HepG2 (cell line): ENCODE data around the gene DPH5. TPM values are rescaled to one million over a fixed set of nuclear protein-coding genes. Genes with fewer than 3 reads are reported as not detected.

Source experiments
- ATAC-seq: fragments of 200-7000 bp; cut with Tn5 transposase; 3 replicates; pipeline ENCODE4 v1.9.1; 2020; ENCODE audit warnings: mild to moderate bottlenecking, moderate library complexity
- BruUV-seq: library from RNA; stranded (reverse); fragments of 400-500 nt; replicated peaks from 2 replicates; lab custom pipeline; 2021; lab: Mats Ljungman, UMichigan
- CTCF ChIA-PET: fragments of 300-600 bp; formaldehyde crosslinking; extraction: SDS; loops from one replicate; lab custom pipeline; 2021; ENCODE audit warnings: low total read pairs, inconsistent platforms, low intra/inter-chr PET ratio; lab: Yijun Ruan, JAX
- POLR2A ChIA-PET: fragments of 350-600 bp; sonication (Branson Sonifier 250); formaldehyde crosslinking; loops from one replicate; lab custom pipeline; 2020; ENCODE audit warnings: antibody characterized with exemption, inconsistent platforms; lab: Yijun Ruan, JAX
- DNase-seq: peaks from one replicate; pipeline ENCODE4 v3.0.0-alpha.2; 2015; ENCODE audit warnings: low spot score
- FAIRE-seq: peaks from 3 replicates; lab custom pipeline; 2011; peaks lifted over from hg19 to GRCh38; lab: Jason Lieb, UNC
- H2AFZ ChIP-seq: one replicate; pipeline ENCODE4 v1.6.1; 2011; ENCODE audit warnings: low read length, inconsistent platforms
- H3K27ac ChIP-seq: fragments of 300-600 bp; 3 replicates; pipeline ENCODE4 v1.8.0; 2011; ENCODE audit warnings: mixed run types, mild to moderate bottlenecking, mixed read lengths, low read length, inconsistent platforms; ENCODE audit not compliant: insufficient read depth; ENCODE audit errors: extremely low read length
- H3K27me3 ChIP-seq, 2 experiments: fragments of 200-600 bp in 1 of 2; 2 replicates in 1 of 2; 3 replicates in 1 of 2; pipeline versions ENCODE4 v1.6.0 to v1.8.0; 2011; ENCODE audit warnings: low read length in 2 of 2, mild to moderate bottlenecking in 2 of 2, moderate library complexity in 2 of 2, inconsistent platforms in 1 of 2; ENCODE audit not compliant: insufficient read depth in 2 of 2, control insufficient read depth in 1 of 2
- H3K36me3 ChIP-seq, 2 experiments: fragments of 200-600 bp in 1 of 2; replicated peaks in 1 of 2; 2 replicates in 1 of 2; 3 replicates in 1 of 2; pipeline versions ENCODE4 v1.5.1 to v1.8.0; 2011; ENCODE audit warnings: low read length in 2 of 2, inconsistent platforms in 1 of 2; ENCODE audit not compliant: insufficient read depth in 2 of 2, control insufficient read depth in 1 of 2
- H3K4me1 ChIP-seq: 2 replicates; pipeline ENCODE4 v1.5.1; 2012; ENCODE audit warnings: low read length, inconsistent platforms; ENCODE audit not compliant: insufficient read depth
- H3K4me2 ChIP-seq: 2 replicates; pipeline ENCODE4 v1.6.0; 2011; ENCODE audit warnings: low read depth, low read length, inconsistent platforms
- H3K4me3 ChIP-seq, 3 experiments: fragments of 200-600 bp in 1 of 3; sonication (generic), shearing (Covaris generic) in 1 of 3; replicated peaks in 1 of 3; 2 replicates each; pipeline ENCODE4 v1.5.1; 2011 to 2016; ENCODE audit warnings: low read length in 3 of 3, inconsistent platforms in 2 of 3, low read depth in 2 of 3, mild to moderate bottlenecking in 2 of 3, control low read depth in 1 of 3, mixed read lengths in 1 of 3; ENCODE audit not compliant: insufficient read depth in 1 of 3
- H3K79me2 ChIP-seq: one replicate; pipeline ENCODE4 v1.6.1; 2011; ENCODE audit warnings: low read length, inconsistent platforms; ENCODE audit not compliant: insufficient read depth
- H3K9ac ChIP-seq: 2 replicates; pipeline ENCODE4 v1.6.0; 2011; ENCODE audit warnings: mild to moderate bottlenecking, low read depth, low read length, inconsistent platforms; ENCODE audit not compliant: insufficient read depth
- H3K9me3 ChIP-seq: 2 replicates; pipeline ENCODE4 v1.5.1; 2012; ENCODE audit warnings: mild to moderate bottlenecking, low read length
- H4K20me1 ChIP-seq: 2 replicates; pipeline ENCODE4 v1.6.0; 2011; ENCODE audit warnings: inconsistent platforms, mild to moderate bottlenecking, low read length, moderate library complexity; ENCODE audit not compliant: insufficient read depth
- ATF3 ChIP-seq: sonication (generic); formaldehyde crosslinking; IDR thresholded peaks from 2 replicates; pipeline ENCODE4 v1.4.0; 2020; ENCODE audit warnings: missing genetic modification reagents
- BRF2 ChIP-seq: sonication (generic); formaldehyde crosslinking; IDR thresholded peaks from 2 replicates; pipeline ENCODE4 v1.8.1; 2022; ENCODE audit warnings: mild to moderate bottlenecking, missing genetic modification reagents
- ESRRA ChIP-seq: sonication (generic); formaldehyde crosslinking; IDR thresholded peaks from 2 replicates; pipeline ENCODE4 v1.5.1; 2020; ENCODE audit warnings: mild to moderate bottlenecking, low read depth, missing genetic modification reagents
- HNRNPUL1 ChIP-seq: fragments of 200-400 bp; formaldehyde crosslinking; IDR thresholded peaks from 2 replicates; pipeline ENCODE4 v1.6.1; 2017; ENCODE audit warnings: low read depth, mild to moderate bottlenecking, low read length, moderate library complexity
- MEIS1 ChIP-seq: sonication (generic); formaldehyde crosslinking; IDR thresholded peaks from 2 replicates; pipeline ENCODE4 v1.9.0; 2021; ENCODE audit warnings: mild to moderate bottlenecking, missing genetic modification reagents, moderate library complexity, borderline replicate concordance
- MTF2 ChIP-seq: sonication (generic); formaldehyde crosslinking; IDR thresholded peaks from 2 replicates; pipeline ENCODE4 v1.5.0; 2020; ENCODE audit warnings: missing genetic modification reagents, borderline replicate concordance
- SNAI1 ChIP-seq: sonication (generic); formaldehyde crosslinking; IDR thresholded peaks from 2 replicates; pipeline ENCODE4 v1.5.0; 2020; ENCODE audit warnings: mild to moderate bottlenecking, missing genetic modification reagents, borderline replicate concordance
- ZNF142 ChIP-seq: sonication (generic); formaldehyde crosslinking; IDR thresholded peaks from 2 replicates; pipeline ENCODE4 v1.4.0; 2020; ENCODE audit warnings: missing genetic modification reagents
- ZNF776 ChIP-seq: sonication (generic); formaldehyde crosslinking; IDR thresholded peaks from 2 replicates; pipeline ENCODE4 v1.4.0; 2020; ENCODE audit warnings: mild to moderate bottlenecking, missing genetic modification reagents
- ZSCAN29 ChIP-seq: sonication (generic); formaldehyde crosslinking; conservative IDR thresholded peaks from 2 replicates; pipeline ENCODE4 v1.4.0; 2020; ENCODE audit warnings: mild to moderate bottlenecking, missing genetic modification reagents
- WGBS: methylation state at CpG from one replicate; pipeline ENCODE4 v1.1.6; 2017; ENCODE audit warnings: low lambda C conversion rate; 5-methylcytosine and 5-hydroxymethylcytosine counted together
- in situ Hi-C: cut with HindIII; loops from 2 replicates; pipeline ENCODE4 v1.10.0; 2017; ENCODE audit warnings: low pct_unique_long_range_greater_than_20kb; ENCODE audit not compliant: extremely low pct_ligation_motif_present
- intact Hi-C: fragments of 100-400 bp; cut with micrococcal nuclease; formaldehyde crosslinking; loops from one replicate; pipeline ENCODE4 v1.10.0; 2022; ENCODE audit not compliant: unreplicated experiment
- polyA plus RNA-seq, 8 experiments: library from polyadenylated mRNA; depleted of rRNA in 3 of 8; stranded (reverse) in 7 of 8; unstranded in 1 of 8; fragments of >200 nt; fragmentation: Illumina TruSeq in 4 of 8; extraction: Trizol in 4 of 8; gene quantifications; 2 replicates each; pipeline versions ENCODE4 v1.2.1 to v1.2.3, GENCODE V29; 2011 to 2016; ENCODE audit warnings: low read depth in 4 of 8, missing spikeins in 1 of 8, mixed read lengths in 1 of 8; ENCODE audit not compliant: insufficient read depth in 1 of 8
- total RNA-seq, 5 experiments: library from RNA; depleted of rRNA; stranded (reverse); fragments of >200 nt; fragmentation: Illumina TruSeq; extraction: Trizol; gene quantifications; 2 replicates each; pipeline ENCODE4 v1.2.3, GENCODE V29; 2016; ENCODE audit warnings: low read depth in 1 of 5
- TF ChIP-seq, protein P1 (sequence below): sonication (generic); formaldehyde crosslinking; IDR thresholded peaks from 2 replicates; pipeline ENCODE4 v1.4.0; 2020; ENCODE audit warnings: missing genetic modification reagents, mild to moderate bottlenecking, borderline replicate concordance
- TF ChIP-seq, protein P2 (sequence below): sonication (generic); formaldehyde crosslinking; IDR thresholded peaks from 2 replicates; pipeline ENCODE4 v1.4.0; 2020; ENCODE audit warnings: low read depth, missing genetic modification reagents

DPH5 gene
- total and polyA plus RNA-seq, 2 of the 13 experiments (the other 11 are each of a cell fraction or from before 2014, with no cell fraction given), result 53.2 to 79.6 TPM

DNA sequence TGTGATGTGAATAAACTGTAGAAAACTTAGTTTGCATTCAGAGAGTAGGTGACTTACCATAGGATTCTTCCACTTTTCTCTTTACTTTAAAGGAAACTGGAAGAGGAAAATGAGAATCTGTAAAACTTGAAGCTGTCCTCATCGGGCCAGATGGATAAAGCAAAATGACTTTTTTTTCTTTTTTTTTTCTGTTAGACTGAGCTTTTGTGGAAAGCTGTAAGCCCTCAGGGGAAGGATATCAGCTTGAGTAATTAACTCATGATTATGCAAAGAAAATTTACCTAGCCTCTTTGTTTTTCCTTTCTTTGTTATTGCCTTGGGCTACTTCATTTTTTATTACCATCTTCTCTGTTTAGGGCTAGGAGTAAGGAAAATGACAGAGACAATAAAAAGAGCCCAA lies 53.4 kb downstream of the DPH5 start:
- ChIA-PET POLR2A (no interaction called here), CTCF (no interaction called here)
- ATAC-seq (no peak), FAIRE-seq (no peak), DNase-seq (no peak)
- Histone ChIP-seq H2AFZ (no peak overlapping the region), H3K4me2 (no peak overlapping the region), H3K27me3 (no peaks in the 10 kb centered on the region), H3K4me1 (no peaks in the 10 kb centered on the region), H3K79me2 (no peaks in the 10 kb centered on the region), H3K36me3 (peaks cover 3 to 35% of the 10 kb centered on the region in 2 experiments; a peak in 3 of 5 replicates), H3K9ac (no peak overlapping the region), H4K20me1 (no peaks in the 10 kb centered on the region), H3K27ac (no peak overlapping the region), H3K4me3 (no peak overlapping the region), H3K9me3 (no peaks in the 10 kb centered on the region)
- WGBS, result 100% methylated on average over 1 of the region's 1 CpG
- intact Hi-C loops, result no loop called here
- no TSS peak for BruUV-seq
- in situ Hi-C loops, result no loop called here
- TF ChIP-seq SNAI1 (CRISPR knock-in tag) (no peak), ZSCAN29 (no peak), ZNF776 (no peak), ZNF142 (CRISPR knock-in tag) (no peak), ATF3 (CRISPR knock-in tag) (no peak), MEIS1 (CRISPR knock-in tag) (no peak), ESRRA (CRISPR knock-in tag) (no peak), MTF2 (CRISPR knock-in tag) (no peak), HNRNPUL1 (no peak), BRF2 (CRISPR knock-in tag) (no peak)
- TF ChIP-seq, protein P1, sequence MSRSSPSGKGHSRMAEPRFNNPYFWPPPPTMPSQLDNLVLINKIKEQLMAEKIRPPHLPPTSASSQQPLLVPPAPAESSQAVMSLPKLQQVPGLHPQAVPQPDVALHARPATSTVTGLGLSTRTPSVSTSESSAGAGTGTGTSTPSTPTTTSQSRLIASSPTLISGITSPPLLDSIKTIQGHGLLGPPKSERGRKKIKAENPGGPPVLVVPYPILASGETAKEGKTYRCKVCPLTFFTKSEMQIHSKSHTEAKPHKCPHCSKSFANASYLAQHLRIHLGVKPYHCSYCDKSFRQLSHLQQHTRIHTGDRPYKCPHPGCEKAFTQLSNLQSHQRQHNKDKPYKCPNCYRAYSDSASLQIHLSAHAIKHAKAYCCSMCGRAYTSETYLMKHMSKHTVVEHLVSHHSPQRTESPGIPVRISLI, result no peak
- TF ChIP-seq, protein P2, sequence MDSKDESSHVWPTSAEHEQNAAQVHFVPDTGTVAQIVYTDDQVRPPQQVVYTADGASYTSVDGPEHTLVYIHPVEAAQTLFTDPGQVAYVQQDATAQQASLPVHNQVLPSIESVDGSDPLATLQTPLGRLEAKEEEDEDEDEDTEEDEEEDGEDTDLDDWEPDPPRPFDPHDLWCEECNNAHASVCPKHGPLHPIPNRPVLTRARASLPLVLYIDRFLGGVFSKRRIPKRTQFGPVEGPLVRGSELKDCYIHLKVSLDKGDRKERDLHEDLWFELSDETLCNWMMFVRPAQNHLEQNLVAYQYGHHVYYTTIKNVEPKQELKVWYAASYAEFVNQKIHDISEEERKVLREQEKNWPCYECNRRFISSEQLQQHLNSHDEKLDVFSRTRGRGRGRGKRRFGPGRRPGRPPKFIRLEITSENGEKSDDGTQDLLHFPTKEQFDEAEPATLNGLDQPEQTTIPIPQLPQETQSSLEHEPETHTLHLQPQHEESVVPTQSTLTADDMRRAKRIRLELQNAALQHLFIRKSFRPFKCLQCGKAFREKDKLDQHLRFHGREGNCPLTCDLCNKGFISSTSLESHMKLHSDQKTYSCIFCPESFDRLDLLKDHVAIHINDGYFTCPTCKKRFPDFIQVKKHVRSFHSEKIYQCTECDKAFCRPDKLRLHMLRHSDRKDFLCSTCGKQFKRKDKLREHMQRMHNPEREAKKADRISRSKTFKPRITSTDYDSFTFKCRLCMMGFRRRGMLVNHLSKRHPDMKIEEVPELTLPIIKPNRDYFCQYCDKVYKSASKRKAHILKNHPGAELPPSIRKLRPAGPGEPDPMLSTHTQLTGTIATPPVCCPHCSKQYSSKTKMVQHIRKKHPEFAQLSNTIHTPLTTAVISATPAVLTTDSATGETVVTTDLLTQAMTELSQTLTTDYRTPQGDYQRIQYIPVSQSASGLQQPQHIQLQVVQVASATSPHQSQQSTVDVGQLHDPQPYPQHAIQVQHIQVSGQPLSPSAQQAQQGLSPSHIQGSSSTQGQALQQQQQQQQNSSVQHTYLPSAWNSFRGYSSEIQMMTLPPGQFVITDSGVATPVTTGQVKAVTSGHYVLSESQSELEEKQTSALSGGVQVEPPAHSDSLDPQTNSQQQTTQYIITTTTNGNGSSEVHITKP (CRISPR knock-in tag), result no peak
